ENCODE results near the gene SUSD2.
"Not testable (repeated sequence)": the region's sequence is repeated elsewhere in the genome, so short reads cannot be mapped to it uniquely, and the experiment has no call there.

SUSD2 gene

GRCh38 chr22:24219750-24220149 is 38.5 kb downstream of the SUSD2 start:
- DNase-seq: no peak

- DNase-seq: no peak
Observed at GRCh38 chr22:24224468-24224867, 43.2 kb downstream of the SUSD2 start.

GRCh38 chr22:24225044-24225601 is 43.8 kb downstream of the SUSD2 start:
- DNase-seq: no peak

GRCh38 chr22:24225951-24226350 is 44.7 kb downstream of the SUSD2 start:
- no peak for DNase-seq

- DNase-seq: peak; percentile 71
Observed at GRCh38 chr22:24230911-24231656, 49.8 kb downstream of the SUSD2 start.

- DNase-seq: no peak
Observed at GRCh38 chr22:24231706-24232105, 50.4 kb downstream of the SUSD2 start.

GRCh38 chr22:24232124-24232523 is 50.8 kb downstream of the SUSD2 start:
- no peak for DNase-seq

- no peak for DNase-seq
Observed at GRCh38 chr22:24232725-24233124, 51.4 kb downstream of the SUSD2 start.

GRCh38 chr22:24233235-24233634 is 51.9 kb downstream of the SUSD2 start:
- DNase-seq: no peak

- DNase-seq: no peak
Observed at GRCh38 chr22:24233816-24234215, 52.5 kb downstream of the SUSD2 start.

- no peak for DNase-seq
Observed at GRCh38 chr22:24235315-24235714, 54.0 kb downstream of the SUSD2 start.

GRCh38 chr22:24236656-24237055 is 55.4 kb downstream of the SUSD2 start:
- DNase-seq: no peak

- DNase-seq: not testable (repeated sequence)
Observed at GRCh38 chr22:24238101-24238694, 56.9 kb downstream of the SUSD2 start.

All from activated CD4-positive, alpha-beta T cell treated with anti-CD3 and anti-CD28 coated beads, Interleukin-2, Interleukin-6, amounts not matched to agents 100 ng/mL and 50 ng/mL, durations not matched to agents 16 hours and 8 hours (primary cell).